HepG2 (cell line): ENCODE results near the gene PPP2R5C. TPM values are rescaled to one million over a fixed set of nuclear protein-coding genes. Genes with fewer than 3 reads are reported as not detected.

Experiments used
- E2F1 ChIP-seq: sonication (generic); formaldehyde crosslinking; IDR thresholded peaks from 2 replicates; pipeline ENCODE4 v1.5.0; 2020; ENCODE audit warnings: missing genetic modification reagents
- GATA4 ChIP-seq: sonication (generic); IDR thresholded peaks from 2 replicates; pipeline ENCODE4 v1.6.1; 2016; ENCODE audit warnings: antibody characterized with exemption, low read depth, borderline replicate concordance
- HCFC1 ChIP-seq: fragments of 150-350 bp; IDR thresholded peaks from 2 replicates; pipeline ENCODE4 v1.6.1; 2014; ENCODE audit warnings: low read depth, low read length
- HHEX ChIP-seq: IDR thresholded peaks from 2 replicates; pipeline ENCODE4 v1.6.1; 2016; ENCODE audit warnings: control low read depth
- HOXA7 ChIP-seq: sonication (generic); formaldehyde crosslinking; IDR thresholded peaks from 2 replicates; pipeline ENCODE4 v1.8.1; 2022; ENCODE audit warnings: mild to moderate bottlenecking, missing genetic modification reagents, moderate library complexity
- IRF2 ChIP-seq: IDR thresholded peaks from 2 replicates; pipeline ENCODE4 v1.6.1; 2018; ENCODE audit warnings: missing genetic modification reagents, missing compliant biosample characterization
- MTA3 ChIP-seq: sonication (generic); formaldehyde crosslinking; IDR thresholded peaks from 2 replicates; pipeline ENCODE4 v1.4.0; 2020; ENCODE audit warnings: missing genetic modification reagents
- NFE2L1 ChIP-seq: sonication (generic); formaldehyde crosslinking; IDR thresholded peaks from 2 replicates; pipeline ENCODE4 v1.4.0; 2020; ENCODE audit warnings: missing genetic modification reagents, mild to moderate bottlenecking, borderline replicate concordance
- POGK ChIP-seq: sonication (generic); formaldehyde crosslinking; conservative IDR thresholded peaks from 2 replicates; pipeline ENCODE4 v1.8.0; 2022; ENCODE audit warnings: mild to moderate bottlenecking, moderate library complexity, missing genetic modification reagents
- TARDBP ChIP-seq: sonication (generic); formaldehyde crosslinking; IDR thresholded peaks from 2 replicates; pipeline ENCODE4 v1.8.0; 2022; ENCODE audit warnings: mild to moderate bottlenecking, missing genetic modification reagents
- THAP11 ChIP-seq: IDR thresholded peaks from 2 replicates; pipeline ENCODE4 v1.6.1; 2016; ENCODE audit warnings: missing biosample characterization, missing genetic modification reagents
- ZNF160 ChIP-seq: sonication (generic); formaldehyde crosslinking; IDR thresholded peaks from 2 replicates; pipeline ENCODE4 v1.8.0; 2022; ENCODE audit warnings: mild to moderate bottlenecking, inconsistent platforms, missing genetic modification reagents
- ZNF3 ChIP-seq: IDR thresholded peaks from 2 replicates; pipeline ENCODE4 v1.7.0; 2017; ENCODE audit warnings: inconsistent platforms
- ZNF552 ChIP-seq: sonication (generic); formaldehyde crosslinking; IDR thresholded peaks from 2 replicates; pipeline ENCODE4 v1.9.0; 2022; ENCODE audit warnings: missing genetic modification reagents, mild to moderate bottlenecking, borderline replicate concordance
- ZNF558 ChIP-seq: sonication (generic); formaldehyde crosslinking; IDR thresholded peaks from 2 replicates; pipeline ENCODE4 v1.9.0; 2022; ENCODE audit warnings: mild to moderate bottlenecking, missing genetic modification reagents, borderline replicate concordance
- ZNF562 ChIP-seq: sonication (generic); formaldehyde crosslinking; IDR thresholded peaks from 2 replicates; pipeline ENCODE4 v1.8.0; 2022; ENCODE audit warnings: missing genetic modification reagents, borderline replicate concordance
- ZNF790 ChIP-seq: sonication (generic); formaldehyde crosslinking; IDR thresholded peaks from 2 replicates; pipeline ENCODE4 v1.8.0; 2022; ENCODE audit warnings: missing genetic modification reagents, mild to moderate bottlenecking, borderline replicate concordance
- ZNF879 ChIP-seq: sonication (generic); formaldehyde crosslinking; IDR thresholded peaks from 2 replicates; pipeline ENCODE4 v1.8.1; 2023; ENCODE audit warnings: missing genetic modification reagents
- polyA plus RNA-seq, 8 experiments: library from polyadenylated mRNA; depleted of rRNA in 3 of 8; stranded (reverse) in 7 of 8; unstranded in 1 of 8; fragments of >200 nt; fragmentation: Illumina TruSeq in 4 of 8; extraction: Trizol in 4 of 8; gene quantifications; 2 replicates each; pipeline versions ENCODE4 v1.2.1 to v1.2.3, GENCODE V29; 2011 to 2016; ENCODE audit warnings: low read depth in 4 of 8, missing spikeins in 1 of 8, mixed read lengths in 1 of 8; ENCODE audit not compliant: insufficient read depth in 1 of 8
- total RNA-seq, 5 experiments: library from RNA; depleted of rRNA; stranded (reverse); fragments of >200 nt; fragmentation: Illumina TruSeq; extraction: Trizol; gene quantifications; 2 replicates each; pipeline ENCODE4 v1.2.3, GENCODE V29; 2016; ENCODE audit warnings: low read depth in 1 of 5
- TF ChIP-seq, protein P1 (sequence below): IDR thresholded peaks from 2 replicates; pipeline ENCODE4 v1.6.1; 2016; ENCODE audit warnings: low read depth, control low read depth
- TF ChIP-seq, protein P2 (sequence below): sonication (generic); formaldehyde crosslinking; IDR thresholded peaks from 2 replicates; pipeline ENCODE4 v1.8.0; 2022; ENCODE audit warnings: missing genetic modification reagents, low read depth, mild to moderate bottlenecking, borderline replicate concordance
- TF ChIP-seq, protein P3 (sequence below): sonication (generic); formaldehyde crosslinking; IDR thresholded peaks from 2 replicates; pipeline ENCODE4 v1.5.0; 2020; ENCODE audit warnings: missing genetic modification reagents

The PPP2R5C gene
- total and polyA plus RNA-seq, 2 of the 13 experiments (the other 11 are each of a cell fraction or from before 2014, with no cell fraction given), result 74.3 to 78.5 TPM

GRCh38 chr14:101964297-101965180, 203.0 kb downstream of the PPP2R5C start, which contains the start of gene DYNC1H1 (continued):
- TF ChIP-seq POGK (CRISPR knock-in tag) (peak; percentile 87; the same call in 1 of the 2 replicates), HCFC1 (peak; percentile 86), TARDBP (CRISPR knock-in tag) (peak; percentile 71; the same call in 1 of the 2 replicates), ZNF879 (peak; percentile 46; the same call in 1 of the 2 replicates), E2F1 (CRISPR knock-in tag) (0 out of 2 replicates have a peak, but pooled peaks have one; percentile 54), ZNF552 (no peak), MTA3 (no peak), THAP11 (CRISPR knock-in tag) (peak; percentile 97), ZNF160 (CRISPR knock-in tag) (0 out of 2 replicates have a peak, but pooled peaks have one; percentile 56), IRF2 (peak; percentile 52; the same call in 1 of the 2 replicates), ZNF558 (CRISPR knock-in tag) (no peak), HHEX (CRISPR knock-in tag) (no peak), NFE2L1 (CRISPR knock-in tag) (peak; percentile 60; the same call in 1 of the 2 replicates), GATA4 (peak; percentile 63; the same call in 1 of the 2 replicates), ZNF3 (no peak), ZNF790 (peak; percentile 81; the same call in 1 of the 2 replicates), ZNF562 (CRISPR knock-in tag) (0 out of 2 replicates have a peak, but pooled peaks have one; percentile 46), HOXA7 (CRISPR knock-in tag) (no peak)
- TF ChIP-seq, protein P1, sequence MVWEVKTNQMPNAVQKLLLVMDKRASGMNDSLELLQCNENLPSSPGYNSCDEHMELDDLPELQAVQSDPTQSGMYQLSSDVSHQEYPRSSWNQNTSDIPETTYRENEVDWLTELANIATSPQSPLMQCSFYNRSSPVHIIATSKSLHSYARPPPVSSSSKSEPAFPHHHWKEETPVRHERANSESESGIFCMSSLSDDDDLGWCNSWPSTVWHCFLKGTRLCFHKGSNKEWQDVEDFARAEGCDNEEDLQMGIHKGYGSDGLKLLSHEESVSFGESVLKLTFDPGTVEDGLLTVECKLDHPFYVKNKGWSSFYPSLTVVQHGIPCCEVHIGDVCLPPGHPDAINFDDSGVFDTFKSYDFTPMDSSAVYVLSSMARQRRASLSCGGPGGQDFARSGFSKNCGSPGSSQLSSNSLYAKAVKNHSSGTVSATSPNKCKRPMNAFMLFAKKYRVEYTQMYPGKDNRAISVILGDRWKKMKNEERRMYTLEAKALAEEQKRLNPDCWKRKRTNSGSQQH, result peak; percentile 74
- TF ChIP-seq, protein P2, sequence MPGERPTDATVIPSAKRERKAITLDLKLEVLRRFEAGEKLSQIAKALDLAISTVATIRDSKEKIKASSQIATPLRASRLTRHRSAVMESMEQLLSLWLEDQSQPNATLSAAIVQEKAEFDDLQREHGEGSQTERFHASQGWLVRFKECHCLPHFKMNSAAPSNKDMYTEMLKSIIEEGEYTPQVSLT (CRISPR knock-in tag), result no peak
- TF ChIP-seq, protein P3, sequence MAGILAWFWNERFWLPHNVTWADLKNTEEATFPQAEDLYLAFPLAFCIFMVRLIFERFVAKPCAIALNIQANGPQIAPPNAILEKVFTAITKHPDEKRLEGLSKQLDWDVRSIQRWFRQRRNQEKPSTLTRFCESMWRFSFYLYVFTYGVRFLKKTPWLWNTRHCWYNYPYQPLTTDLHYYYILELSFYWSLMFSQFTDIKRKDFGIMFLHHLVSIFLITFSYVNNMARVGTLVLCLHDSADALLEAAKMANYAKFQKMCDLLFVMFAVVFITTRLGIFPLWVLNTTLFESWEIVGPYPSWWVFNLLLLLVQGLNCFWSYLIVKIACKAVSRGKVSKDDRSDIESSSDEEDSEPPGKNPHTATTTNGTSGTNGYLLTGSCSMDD (CRISPR knock-in tag), result 0 out of 2 replicates have a peak, but pooled peaks have one; percentile 65
